Measurements from ENCODE around the gene ITSN1.

DNA sequence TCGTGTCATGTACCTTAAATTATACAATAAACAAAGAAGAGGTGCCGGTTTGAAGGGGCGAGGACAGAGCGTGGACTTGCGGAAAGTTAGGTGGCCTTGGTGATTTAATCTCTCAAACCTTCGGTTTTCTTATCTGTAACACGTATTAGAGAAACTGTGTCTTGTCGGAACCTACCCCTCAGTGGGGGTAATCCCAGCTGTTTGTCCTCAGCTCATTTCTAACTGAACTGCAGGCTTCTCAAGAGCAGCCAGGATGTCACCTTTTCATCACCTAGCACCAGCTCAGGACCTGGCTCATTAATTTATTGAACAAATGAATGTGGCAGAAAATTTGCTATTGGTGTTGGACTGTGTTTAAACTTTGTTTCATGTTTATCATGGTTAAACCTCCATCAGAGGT, 31.2 kb downstream of the ITSN1 start:
- TF ChIP-seq, protein P1, sequence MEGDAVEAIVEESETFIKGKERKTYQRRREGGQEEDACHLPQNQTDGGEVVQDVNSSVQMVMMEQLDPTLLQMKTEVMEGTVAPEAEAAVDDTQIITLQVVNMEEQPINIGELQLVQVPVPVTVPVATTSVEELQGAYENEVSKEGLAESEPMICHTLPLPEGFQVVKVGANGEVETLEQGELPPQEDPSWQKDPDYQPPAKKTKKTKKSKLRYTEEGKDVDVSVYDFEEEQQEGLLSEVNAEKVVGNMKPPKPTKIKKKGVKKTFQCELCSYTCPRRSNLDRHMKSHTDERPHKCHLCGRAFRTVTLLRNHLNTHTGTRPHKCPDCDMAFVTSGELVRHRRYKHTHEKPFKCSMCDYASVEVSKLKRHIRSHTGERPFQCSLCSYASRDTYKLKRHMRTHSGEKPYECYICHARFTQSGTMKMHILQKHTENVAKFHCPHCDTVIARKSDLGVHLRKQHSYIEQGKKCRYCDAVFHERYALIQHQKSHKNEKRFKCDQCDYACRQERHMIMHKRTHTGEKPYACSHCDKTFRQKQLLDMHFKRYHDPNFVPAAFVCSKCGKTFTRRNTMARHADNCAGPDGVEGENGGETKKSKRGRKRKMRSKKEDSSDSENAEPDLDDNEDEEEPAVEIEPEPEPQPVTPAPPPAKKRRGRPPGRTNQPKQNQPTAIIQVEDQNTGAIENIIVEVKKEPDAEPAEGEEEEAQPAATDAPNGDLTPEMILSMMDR (IDR thresholded peaks at IDR 0.05): no peak
- TF ChIP-seq EP300 (IDR thresholded peaks at IDR 0.05): no peak

Data from tibial nerve (tissue), 4 donors.